ENCODE results near the gene PHF21A.

DNA sequence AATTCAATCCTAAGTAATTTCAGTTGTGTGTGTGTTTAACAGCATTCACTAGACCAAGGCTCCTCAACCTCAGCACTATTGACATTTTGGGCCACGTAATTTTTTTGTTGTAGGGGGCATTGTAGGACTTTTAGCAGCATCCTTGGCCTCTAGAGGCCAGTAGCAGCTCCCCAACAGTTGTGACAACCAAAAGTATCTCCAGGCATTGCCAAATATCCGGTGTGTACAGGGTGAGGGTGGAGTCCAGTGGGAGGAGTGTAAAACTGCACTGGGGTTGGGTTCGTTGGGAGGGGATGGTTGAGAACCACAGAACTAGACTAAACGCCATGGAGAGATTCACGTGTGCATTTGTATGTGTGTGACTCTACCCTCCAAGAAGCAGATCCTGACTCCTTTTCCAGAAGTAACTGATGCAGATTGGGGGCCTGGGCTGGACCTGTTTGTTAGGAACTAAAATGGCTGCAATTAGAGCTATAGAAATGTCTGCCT is 5.9 kb upstream of the PHF21A start:
- TF ChIP-seq, protein P1, sequence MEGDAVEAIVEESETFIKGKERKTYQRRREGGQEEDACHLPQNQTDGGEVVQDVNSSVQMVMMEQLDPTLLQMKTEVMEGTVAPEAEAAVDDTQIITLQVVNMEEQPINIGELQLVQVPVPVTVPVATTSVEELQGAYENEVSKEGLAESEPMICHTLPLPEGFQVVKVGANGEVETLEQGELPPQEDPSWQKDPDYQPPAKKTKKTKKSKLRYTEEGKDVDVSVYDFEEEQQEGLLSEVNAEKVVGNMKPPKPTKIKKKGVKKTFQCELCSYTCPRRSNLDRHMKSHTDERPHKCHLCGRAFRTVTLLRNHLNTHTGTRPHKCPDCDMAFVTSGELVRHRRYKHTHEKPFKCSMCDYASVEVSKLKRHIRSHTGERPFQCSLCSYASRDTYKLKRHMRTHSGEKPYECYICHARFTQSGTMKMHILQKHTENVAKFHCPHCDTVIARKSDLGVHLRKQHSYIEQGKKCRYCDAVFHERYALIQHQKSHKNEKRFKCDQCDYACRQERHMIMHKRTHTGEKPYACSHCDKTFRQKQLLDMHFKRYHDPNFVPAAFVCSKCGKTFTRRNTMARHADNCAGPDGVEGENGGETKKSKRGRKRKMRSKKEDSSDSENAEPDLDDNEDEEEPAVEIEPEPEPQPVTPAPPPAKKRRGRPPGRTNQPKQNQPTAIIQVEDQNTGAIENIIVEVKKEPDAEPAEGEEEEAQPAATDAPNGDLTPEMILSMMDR (IDR thresholded peaks at IDR 0.05; ENCODE audit: extremely low read depth in 1 of 2, insufficient read depth in 1 of 2, low read depth in 1 of 2, low read length in 2 of 2): no peak
- no peak for TF ChIP-seq EZH2 (IDR thresholded peaks at IDR 0.05; ENCODE audit: borderline replicate concordance, low read depth, low read length, severe bottlenecking)
- TF ChIP-seq MYC (IDR thresholded peaks at IDR 0.05; ENCODE audit: low read depth, low read length): no peak
- TF ChIP-seq GATA2 (IDR thresholded peaks at IDR 0.05; ENCODE audit: insufficient read depth, insufficient read length, low read depth, low read length): no peak
- TF ChIP-seq POLR2A (IDR thresholded peaks at IDR 0.05; ENCODE audit: low read depth, low read length): no peak

Measured in endothelial cell of umbilical vein (primary cell).